AG08396 (cell line): ENCODE results near the gene UBN1.
"Not testable (repeated sequence)": the region's sequence is repeated elsewhere in the genome, so short reads cannot be mapped to it uniquely, and the experiment has no call there.

ENCODE experiments used
- DNase-seq: peaks from one replicate; pipeline ENCODE4 v3.0.0; 2012; ENCODE audit warnings: low spot score, mixed read lengths

UBN1 gene

DNA sequence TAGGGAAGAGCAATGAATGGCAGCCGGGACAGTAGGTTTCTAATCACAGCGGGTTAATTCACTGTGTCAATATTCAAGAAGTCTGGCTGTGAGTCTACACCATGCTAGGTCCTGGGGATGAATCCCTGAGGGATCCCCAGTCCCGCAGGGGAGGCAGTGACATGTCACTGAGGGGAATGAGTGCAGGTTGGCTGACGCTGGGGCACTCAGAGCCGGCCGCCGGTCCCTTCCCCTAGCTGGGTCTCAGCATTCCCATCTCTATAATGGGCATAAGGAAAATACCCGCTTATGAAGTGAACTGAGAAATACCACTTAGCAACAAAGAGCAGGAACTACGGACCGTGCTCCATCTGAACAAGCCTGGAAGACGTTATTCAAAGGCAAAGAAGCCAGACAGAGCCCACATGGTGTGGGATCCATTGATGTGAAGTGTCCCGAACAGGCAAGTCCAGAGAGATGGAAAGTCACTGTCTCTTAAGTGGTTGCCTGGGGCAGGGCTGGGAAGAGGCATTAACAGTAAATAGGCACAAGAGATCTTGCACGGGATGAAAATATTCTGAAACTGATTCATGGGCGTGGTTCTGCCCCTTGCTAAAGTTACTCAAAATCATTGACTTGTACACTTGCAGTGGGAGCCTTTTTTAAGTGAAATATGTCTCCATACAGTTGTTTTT lies 57.8 kb downstream of the UBN1 start:
- no peak for DNase-seq

- DNase-seq, result no peak
Measured at GRCh38 chr16:4908854-4909401, 61.6 kb downstream of the UBN1 start.

DNA sequence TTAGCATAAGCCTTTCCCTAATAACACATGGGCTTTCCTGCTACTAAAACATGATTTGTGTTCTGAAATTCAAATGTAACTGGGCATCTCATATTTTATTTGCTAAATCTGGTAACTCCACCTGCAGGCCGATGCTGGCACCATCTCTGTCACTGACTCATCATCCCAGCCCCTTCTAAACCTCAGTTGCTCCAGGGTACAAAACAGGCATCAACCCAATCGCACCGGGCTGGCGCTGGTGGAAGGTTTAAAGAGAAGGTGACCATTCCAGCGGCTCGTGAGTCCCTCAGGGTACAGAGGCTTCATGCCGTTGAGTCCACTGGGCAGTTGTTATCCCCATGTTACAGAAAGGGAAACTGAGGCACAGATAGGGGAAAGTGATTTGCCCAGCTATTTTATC lies 62.5 kb downstream of the UBN1 start:
- DNase-seq, result no peak

DNA sequence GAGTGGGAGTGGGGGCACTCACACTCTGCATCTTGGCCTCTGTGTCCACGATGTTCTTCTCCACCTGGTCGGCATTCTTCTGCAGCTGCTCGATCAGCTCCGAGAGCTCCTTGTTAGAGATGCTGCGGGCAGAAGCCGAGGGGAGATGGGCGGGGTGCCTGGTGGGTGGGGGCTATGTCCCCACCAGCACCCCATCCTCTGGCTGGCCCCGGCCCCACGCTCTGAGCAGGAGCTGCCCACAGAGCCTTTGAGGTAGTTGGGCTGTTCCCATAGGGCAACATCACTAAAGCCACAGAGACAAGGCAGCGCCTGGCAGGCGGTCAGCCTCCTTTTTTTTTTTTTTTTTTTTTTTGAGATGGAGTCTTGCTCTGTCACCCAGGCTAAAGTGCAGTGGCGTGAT lies 63.5 kb downstream of the UBN1 start:
- no peak for DNase-seq

GRCh38 chr16:4911970-4912386 lies 64.7 kb downstream of the UBN1 start:
- no peak for DNase-seq

DNA sequence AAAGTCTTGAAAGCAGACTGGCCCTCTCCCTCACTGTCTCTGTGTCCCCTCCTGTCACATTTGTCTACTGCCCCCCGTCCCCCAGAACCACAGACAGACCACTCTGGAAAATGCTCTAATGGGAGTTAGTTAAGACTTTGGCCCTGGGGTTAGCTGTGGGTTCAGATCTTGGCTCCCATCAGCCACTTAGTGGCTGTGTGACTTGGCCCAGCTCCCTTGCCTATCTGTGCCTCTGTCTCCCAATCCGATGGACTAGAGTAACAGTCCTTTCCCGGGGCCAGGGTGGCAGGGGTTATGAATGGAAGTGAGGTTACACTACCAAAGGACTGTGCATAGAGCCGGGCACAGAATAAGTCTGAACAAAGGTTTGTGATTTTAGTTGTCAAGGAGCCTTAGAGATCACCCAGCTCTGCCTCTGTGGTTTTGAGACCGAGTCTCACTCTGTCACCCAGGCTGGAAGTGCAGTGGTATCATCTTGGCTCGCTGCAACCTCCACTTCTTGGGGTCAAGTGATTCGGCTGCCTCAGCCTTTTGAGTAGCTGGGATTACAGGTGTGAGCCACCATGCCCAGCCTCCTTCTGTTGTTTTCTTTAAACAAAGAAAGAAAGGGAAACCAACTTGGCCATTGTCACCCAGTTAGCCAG lies 66.0 kb downstream of the UBN1 start:
- no peak for DNase-seq

- no peak for DNase-seq
Measured at GRCh38 chr16:4913774-4914525, 66.7 kb downstream of the UBN1 start.

DNA sequence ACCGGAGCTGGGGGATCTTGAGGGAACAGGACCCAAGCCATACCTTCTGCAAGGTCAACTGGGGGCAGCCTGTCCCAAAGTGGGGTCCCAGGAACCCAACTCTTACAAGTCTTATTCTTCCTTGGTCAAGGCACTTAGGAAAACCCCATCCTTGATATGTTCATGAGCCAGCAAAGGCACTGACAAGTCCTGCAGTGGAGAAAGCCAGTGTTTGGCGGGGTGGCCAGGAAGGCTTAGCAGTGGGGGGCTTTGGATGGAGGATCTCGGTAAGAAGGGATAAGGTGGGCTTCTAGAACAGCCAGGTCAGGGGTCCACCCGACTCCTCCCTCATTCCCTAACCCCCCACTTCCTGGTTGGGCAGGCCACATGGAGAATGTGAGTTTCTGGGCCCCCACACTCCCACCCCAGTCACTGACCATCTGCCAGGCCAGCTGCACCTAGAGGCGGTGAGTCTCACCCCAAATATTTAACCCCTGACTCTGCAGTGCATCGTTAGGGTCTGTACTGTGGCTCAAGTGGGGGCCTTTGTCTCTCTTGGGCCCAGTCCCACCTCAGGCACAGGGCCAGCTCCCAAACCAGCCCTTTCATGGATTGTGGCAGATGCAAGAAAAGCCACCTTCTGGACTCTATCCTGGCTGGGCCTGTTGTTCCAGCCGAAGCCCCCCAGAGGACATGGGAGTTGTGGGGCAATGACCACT lies 67.4 kb downstream of the UBN1 start:
- DNase-seq, result no peak

DNA sequence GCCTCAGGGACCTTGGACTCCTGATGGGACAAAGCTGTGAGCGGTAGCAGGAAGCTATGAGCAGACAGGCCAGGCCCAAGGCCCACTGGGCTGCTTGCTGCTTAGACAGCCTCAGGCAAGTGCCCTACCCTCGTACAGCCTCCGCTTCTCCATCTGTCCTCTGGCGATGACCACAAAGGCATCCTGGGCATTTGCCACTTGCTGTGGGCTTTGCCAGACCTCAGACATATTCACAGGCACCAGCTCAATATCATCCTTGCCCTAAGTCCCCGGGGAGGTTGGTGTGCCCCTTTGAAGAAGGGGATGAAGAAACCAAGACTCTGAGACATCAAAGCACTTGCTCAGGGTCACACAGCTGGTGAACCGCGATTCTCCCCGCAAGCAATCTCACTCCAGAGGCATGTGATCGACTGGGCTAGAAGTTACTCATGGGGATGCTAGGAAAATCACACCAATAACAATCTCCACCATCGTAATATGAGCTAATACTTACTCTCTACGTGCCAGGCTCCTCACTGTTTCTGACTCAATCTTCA lies 68.0 kb downstream of the UBN1 start:
- DNase-seq, result peak; percentile 56

DNA sequence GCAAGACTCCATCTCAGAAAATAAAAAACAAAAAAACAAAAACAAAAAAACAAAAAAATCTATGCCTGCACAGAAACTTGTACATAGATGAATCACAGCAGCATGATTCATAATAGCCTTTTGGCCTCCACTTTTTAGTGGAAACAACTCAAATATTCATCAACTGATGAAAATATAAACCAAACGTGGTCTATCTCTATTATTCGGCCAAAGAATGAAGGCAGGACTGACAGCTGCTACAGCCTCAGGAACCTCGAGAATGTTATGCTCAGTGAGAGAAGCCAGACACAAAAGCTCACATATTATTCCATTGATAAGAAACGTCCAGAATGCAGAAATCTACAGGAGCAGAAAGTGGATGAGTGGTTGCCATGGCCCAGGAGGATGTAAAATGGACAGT lies 69.8 kb downstream of the UBN1 start:
- DNase-seq, result no peak

DNA sequence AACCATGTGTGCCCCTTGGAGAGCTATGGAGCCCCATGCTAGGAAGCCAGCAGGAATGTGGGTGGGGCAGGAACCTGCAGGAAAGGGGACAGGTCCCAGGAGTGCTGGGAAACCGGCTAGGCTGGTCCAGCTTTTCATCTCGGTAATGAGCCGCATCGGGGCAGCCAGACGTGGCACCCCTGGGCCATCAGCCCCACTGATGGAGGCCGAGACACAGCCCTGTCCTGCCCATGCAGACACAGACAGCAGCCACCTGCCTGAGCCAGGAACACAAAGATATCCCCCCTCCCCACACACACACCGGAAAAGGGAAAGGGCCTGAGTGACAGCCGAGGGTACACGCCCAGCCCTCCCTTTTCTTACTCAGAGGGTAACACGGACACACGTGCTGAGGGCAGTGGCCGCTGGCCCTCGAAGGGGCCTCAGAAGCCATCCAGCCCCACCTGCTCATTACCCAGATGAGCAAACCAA lies 71.5 kb downstream of the UBN1 start:
- no peak for DNase-seq

GRCh38 chr16:4920826-4921225 lies 73.5 kb downstream of the UBN1 start:
- no peak for DNase-seq

DNA sequence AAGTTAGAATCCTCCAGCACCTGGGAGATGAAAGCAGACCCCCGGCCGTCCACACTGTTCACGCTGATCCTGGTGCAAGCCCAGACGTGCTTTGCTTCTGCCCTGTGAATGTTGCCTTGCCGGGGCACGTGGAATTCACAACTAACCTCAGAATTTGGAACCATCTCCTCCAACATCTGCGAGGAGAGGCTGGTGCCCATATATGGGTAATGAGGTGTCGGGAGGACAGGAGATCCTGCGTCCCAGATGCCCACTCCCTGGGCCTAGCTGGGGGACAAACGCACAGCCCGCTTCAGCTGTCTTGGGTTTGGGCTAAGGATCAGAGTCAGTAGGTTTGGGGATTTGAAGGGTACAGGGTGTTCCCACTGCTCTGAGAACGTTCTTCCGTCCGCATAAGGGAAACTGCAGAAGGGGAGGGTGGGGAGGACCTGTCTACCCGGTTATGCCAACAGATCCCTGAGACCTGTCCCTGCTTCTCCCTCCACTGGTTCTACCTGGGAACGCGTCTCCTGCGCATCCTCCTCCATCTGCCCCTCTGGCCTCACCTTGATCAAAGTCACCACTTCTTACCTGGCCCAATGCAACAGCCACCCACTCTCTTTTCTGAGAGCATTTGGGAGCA lies 75.6 kb downstream of the UBN1 start:
- no peak for DNase-seq

DNA sequence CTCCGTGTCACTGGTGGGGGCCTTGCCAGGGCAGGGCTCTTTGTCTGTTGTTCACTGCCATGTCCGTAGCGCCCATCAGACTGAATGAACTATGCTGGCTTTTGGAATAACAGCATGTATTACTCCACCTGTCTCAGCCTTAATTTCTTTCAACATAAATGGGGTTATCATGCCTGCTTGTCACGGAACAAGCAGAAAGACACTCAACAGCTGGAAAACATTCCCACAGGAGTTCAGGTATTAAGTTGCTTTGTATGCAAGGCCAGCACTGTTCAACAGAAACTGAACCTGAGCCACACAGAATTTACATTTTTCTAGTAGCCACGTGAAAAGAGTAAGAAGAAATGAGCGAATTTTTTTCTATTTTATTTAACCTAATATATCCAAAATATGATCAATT lies 76.6 kb downstream of the UBN1 start:
- no peak for DNase-seq

DNA sequence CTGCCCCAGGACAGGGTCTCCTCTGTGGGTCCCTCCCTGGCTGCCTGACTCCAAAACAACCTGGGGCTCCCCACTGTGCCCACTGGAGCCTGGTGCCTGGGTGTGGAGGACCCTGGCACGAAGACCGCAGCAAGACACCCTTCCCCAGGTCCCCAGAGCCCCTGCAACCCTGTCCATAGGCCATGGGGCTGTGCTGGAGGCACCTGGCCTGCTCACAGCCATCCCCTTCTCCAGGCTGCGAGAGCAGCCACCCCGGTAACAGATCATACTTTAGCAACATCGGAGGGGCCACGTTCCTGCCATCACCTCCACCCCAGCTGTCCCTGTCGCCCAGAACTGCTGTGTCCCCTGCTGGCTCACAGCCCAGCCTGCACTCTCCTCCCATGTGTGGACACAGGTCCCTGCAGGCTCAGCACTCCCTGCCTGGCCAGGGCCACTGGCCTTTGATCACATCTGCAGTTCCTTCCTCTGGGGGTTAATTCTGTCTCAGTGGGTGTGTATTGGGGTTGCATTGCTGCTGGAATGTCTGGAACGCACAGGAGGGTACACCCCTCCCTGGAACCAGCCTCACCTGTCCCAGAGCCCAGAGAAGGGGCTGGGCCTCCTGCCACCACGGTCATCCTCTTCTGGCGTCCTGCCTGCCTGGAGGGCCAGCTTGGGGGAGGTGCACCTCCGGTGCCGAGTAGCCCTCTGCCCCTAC lies 77.5 kb downstream of the UBN1 start:
- no peak for DNase-seq

- DNase-seq, result no peak
Measured at GRCh38 chr16:4925293-4925607, 78.0 kb downstream of the UBN1 start.

DNA sequence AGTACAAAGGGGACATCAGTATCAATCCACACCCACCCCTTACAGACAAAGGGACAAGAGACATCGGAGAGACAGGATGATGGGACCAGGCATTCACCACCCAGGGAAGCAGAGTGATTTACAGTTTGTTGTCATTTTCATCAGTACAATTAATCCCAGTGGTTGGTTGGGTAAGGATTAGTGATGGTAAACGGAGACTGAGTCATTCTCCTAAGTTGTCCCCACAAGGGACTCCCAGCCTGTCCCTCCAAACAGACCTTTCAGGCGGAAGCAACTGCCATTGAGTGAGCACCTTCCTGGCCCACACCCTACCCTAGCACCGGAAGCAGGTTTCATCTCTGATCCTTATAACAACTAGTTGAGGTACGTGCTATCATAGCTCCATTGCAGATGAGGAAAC lies 78.5 kb downstream of the UBN1 start:
- DNase-seq, result no peak

DNA sequence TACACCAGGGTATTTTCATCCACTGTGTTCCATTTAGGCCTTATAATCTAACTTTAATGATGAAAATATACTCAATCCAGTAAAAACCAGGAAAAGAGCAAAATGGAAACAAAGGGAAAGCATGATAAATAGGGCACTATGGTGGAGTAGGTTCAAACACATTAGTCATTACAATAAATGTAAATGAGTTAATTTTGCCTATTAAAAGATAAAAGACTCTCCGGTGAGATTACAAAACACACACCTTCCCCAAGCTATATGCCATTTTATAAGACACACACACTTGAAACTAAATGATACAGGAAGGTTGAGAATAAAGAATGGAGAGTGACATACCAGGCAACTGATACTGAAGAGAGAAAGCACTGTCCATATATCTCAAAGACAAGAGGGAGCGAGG lies 79.6 kb downstream of the UBN1 start:
- no peak for DNase-seq

GRCh38 chr16:4927661-4928060 lies 80.4 kb downstream of the UBN1 start:
- DNase-seq, result no peak

GRCh38 chr16:4928227-4928626 lies 80.9 kb downstream of the UBN1 start:
- no peak for DNase-seq

GRCh38 chr16:4929619-4930018 lies 82.3 kb downstream of the UBN1 start:
- DNase-seq, result not testable (repeated sequence)
